HCT116 (cell line): ENCODE results near the gene CFAP221. TPM values are rescaled to one million over a fixed set of nuclear protein-coding genes. Genes with fewer than 3 reads are reported as not detected.

Source experiments
- ATAC-seq: fragments of 200-7000 bp; cut with Tn5 transposase; 2 replicates; pipeline ENCODE4 v1.9.1; 2020; ENCODE audit warnings: mild to moderate bottlenecking, moderate library complexity
- BruUV-seq: library from RNA; stranded (reverse); fragments of 400-500 nt; replicated peaks from 2 replicates; lab custom pipeline; 2021; lab: Mats Ljungman, UMichigan
- CTCF ChIA-PET: fragments of 300-600 bp; sonication (Branson Sonifier 250); formaldehyde crosslinking; loops from one replicate; lab custom pipeline; 2021; ENCODE audit warnings: antibody characterized with exemption; lab: Charles Lee
- POLR2A ChIA-PET: fragments of 300-600, 350-600 bp; sonication (Branson Sonifier 250); formaldehyde crosslinking; loops from one replicate; lab custom pipeline; 2021; ENCODE audit warnings: antibody characterized with exemption; lab: Charles Lee
- RAD21 ChIA-PET, 2 experiments: fragments of 300-600 bp; sonication (Branson Sonifier 250); formaldehyde crosslinking; loops; one replicate each; lab custom pipeline; 2023; ENCODE audit warnings: low total read pairs in 2 of 2; ENCODE audit not compliant: uncharacterized antibody in 2 of 2, unreplicated experiment in 2 of 2, low non-redundant PET in 1 of 2; lab: Charles Lee
- DNase-seq: peaks from one replicate; pipeline ENCODE4 v3.0.0-alpha.2; 2010; ENCODE audit warnings: low read depth, low spot score
- H2AFZ ChIP-seq: fragments of 200-600 bp; shearing (Covaris generic), sonication (generic); 2 replicates; pipeline ENCODE4 v1.6.1; 2017; ENCODE audit warnings: low read depth, mixed run types, mixed read lengths, antibody characterized with exemption, low read length; ENCODE audit not compliant: poor library complexity, severe bottlenecking
- H3K27ac ChIP-seq: 2 replicates; pipeline ENCODE4 v1.5.1; 2012; ENCODE audit warnings: low read depth, low read length
- H3K27me3 ChIP-seq: fragments of 200-600 bp; sonication (generic); 2 replicates; pipeline ENCODE4 v1.6.1; 2016; ENCODE audit warnings: mixed run types, low read length, mixed read lengths; ENCODE audit not compliant: insufficient read depth
- H3K36me3 ChIP-seq, 2 experiments: fragments of 200-500 bp in 1 of 2; fragments of 200-600 bp in 1 of 2; sonication (Bioruptor generic) in 1 of 2; sonication (generic) in 1 of 2; 2 replicates each; pipeline versions ENCODE4 v1.5.1 to v1.6.1; 2014 to 2016; ENCODE audit warnings: low read length in 2 of 2, inconsistent platforms in 1 of 2, mixed read lengths in 1 of 2, mixed run types in 1 of 2; ENCODE audit not compliant: insufficient read depth in 2 of 2, control insufficient read depth in 1 of 2
- H3K4me1 ChIP-seq, 2 experiments: fragments of 200-600 bp in 1 of 2; sonication (generic) in 1 of 2; 2 replicates each; pipeline versions ENCODE4 v1.5.1 to v1.6.1; 2012 to 2017; ENCODE audit warnings: low read length in 2 of 2, inconsistent platforms in 1 of 2, mild to moderate bottlenecking in 1 of 2, mixed read lengths in 1 of 2, mixed run types in 1 of 2, moderate library complexity in 1 of 2; ENCODE audit not compliant: insufficient read depth in 2 of 2, control insufficient read depth in 1 of 2
- H3K4me2 ChIP-seq: fragments of 200-600 bp; sonication (generic); 2 replicates; pipeline ENCODE4 v1.6.1; 2017; ENCODE audit warnings: mixed run types, low read length, mixed read lengths
- H3K4me3 ChIP-seq, 2 experiments: fragments of 200-600 bp in 1 of 2; sonication (generic) in 1 of 2; replicated peaks in 1 of 2; 2 replicates each; pipeline ENCODE4 v1.5.1; 2011 to 2016; ENCODE audit warnings: low read length in 2 of 2, control low read depth in 1 of 2, low read depth in 1 of 2, mild to moderate bottlenecking in 1 of 2, mixed read lengths in 1 of 2, mixed run types in 1 of 2
- H3K79me2 ChIP-seq: fragments of 200-600 bp; sonication (generic); 2 replicates; pipeline ENCODE4 v1.6.1; 2017; ENCODE audit warnings: mild to moderate bottlenecking, mixed run types, low read length, moderate library complexity, mixed read lengths; ENCODE audit not compliant: insufficient read depth
- H3K9ac ChIP-seq: fragments of 200-600 bp; sonication (generic); 2 replicates; pipeline ENCODE4 v1.6.1; 2016; ENCODE audit warnings: low read length, mixed read lengths
- H3K9me2 ChIP-seq: fragments of 200-600 bp; sonication (generic), shearing (Covaris generic); 2 replicates; pipeline ENCODE4 v1.6.1; 2017; ENCODE audit warnings: mixed run types, mild to moderate bottlenecking, moderate library complexity; ENCODE audit not compliant: insufficient read depth
- H3K9me3 ChIP-seq, 2 experiments: fragments of 200-500 bp in 1 of 2; fragments of 200-600 bp in 1 of 2; sonication (Bioruptor generic) in 1 of 2; sonication (generic) in 1 of 2; 2 replicates each; pipeline ENCODE4 v1.6.1; 2014 to 2017; ENCODE audit warnings: low read length in 2 of 2, mixed read lengths in 2 of 2, inconsistent platforms in 1 of 2, low read depth in 1 of 2, mild to moderate bottlenecking in 1 of 2, mixed run types in 1 of 2, moderate library complexity in 1 of 2; ENCODE audit not compliant: control insufficient read depth in 1 of 2, insufficient read depth in 1 of 2
- H4K20me1 ChIP-seq: fragments of 200-600 bp; sonication (generic), shearing (Covaris generic); 2 replicates; pipeline ENCODE4 v1.6.1; 2017; ENCODE audit warnings: mixed run types, mild to moderate bottlenecking, moderate library complexity; ENCODE audit not compliant: insufficient read depth
- CBX3 ChIP-seq: IDR thresholded peaks from 2 replicates; pipeline ENCODE4 v1.6.1; 2012; ENCODE audit warnings: low read depth
- CEBPB ChIP-seq: IDR thresholded peaks from 2 replicates; pipeline ENCODE4 v1.6.1; 2012; ENCODE audit warnings: low read depth
- EGR1 ChIP-seq: IDR thresholded peaks from 2 replicates; pipeline ENCODE4 v1.6.1; 2012; ENCODE audit warnings: low read depth
- ELF1 ChIP-seq: IDR thresholded peaks from 2 replicates; pipeline ENCODE4 v1.6.1; 2012; ENCODE audit warnings: low read depth, borderline replicate concordance
- EZH2 ChIP-seq: fragments of 200-600 bp; sonication (generic); IDR thresholded peaks from 2 replicates; pipeline ENCODE4 v1.6.1; 2017; ENCODE audit warnings: antibody characterized with exemption, mixed run types
- EZH2phosphoT487 ChIP-seq: fragments of 200-600 bp; IDR thresholded peaks from 2 replicates; pipeline ENCODE4 v1.6.1; 2018; ENCODE audit warnings: antibody characterized with exemption, borderline replicate concordance
- FOSL1 ChIP-seq: IDR thresholded peaks from 2 replicates; pipeline ENCODE4 v1.6.1; 2012; ENCODE audit warnings: low read depth
- RAD21 ChIP-seq: IDR thresholded peaks from 2 replicates; pipeline ENCODE4 v1.6.1; 2012; ENCODE audit warnings: low read depth, mild to moderate bottlenecking
- SIN3A ChIP-seq: IDR thresholded peaks from 2 replicates; pipeline ENCODE4 v1.6.1; 2012; ENCODE audit warnings: low read depth
- SRF ChIP-seq: IDR thresholded peaks from 2 replicates; pipeline ENCODE4 v1.6.1; 2012; ENCODE audit warnings: low read depth
- YY1 ChIP-seq: IDR thresholded peaks from 2 replicates; pipeline ENCODE4 v1.6.1; 2011; ENCODE audit warnings: low read length, low read depth, moderate library complexity, mild to moderate bottlenecking; ENCODE audit not compliant: insufficient replicate concordance; ENCODE audit errors: extremely low read depth
- ZFX ChIP-seq: fragments of 450-650 bp; IDR thresholded peaks from 2 replicates; pipeline ENCODE4 v1.6.1; 2017
- ZNF274 ChIP-seq: fragments of 200-500 bp; sonication (Bioruptor generic); IDR thresholded peaks from 2 replicates; pipeline ENCODE4 v1.6.1; 2014; ENCODE audit warnings: mild to moderate bottlenecking, low read depth, low read length, inconsistent platforms
- intact Hi-C: fragments of 100-400 bp; cut with micrococcal nuclease; formaldehyde crosslinking; loops from 2 replicates; pipeline ENCODE4 v1.10.0; 2022
- total RNA-seq: library from RNA; stranded (reverse); gene quantifications from one replicate; pipeline ENCODE4 v1.2.1, GENCODE V29; 2021; ENCODE audit not compliant: unreplicated experiment
- TF ChIP-seq, protein P1 (sequence below): IDR thresholded peaks from 2 replicates; pipeline ENCODE4 v1.6.1; 2011; ENCODE audit warnings: mild to moderate bottlenecking, low read length, moderate library complexity; ENCODE audit not compliant: insufficient replicate concordance; ENCODE audit errors: extremely low read depth
- TF ChIP-seq, protein P2 (sequence below): IDR thresholded peaks from 2 replicates; pipeline ENCODE4 v1.6.1; 2012
- TF ChIP-seq, protein P3 (sequence below), 3 experiments: fragments of 200-600 bp in 1 of 3; sonication (generic) in 1 of 3; IDR thresholded peaks in 2 of 3; conservative IDR thresholded peaks in 1 of 3; 2 replicates each; pipeline ENCODE4 v1.5.1; 2012 to 2017; ENCODE audit warnings: low read depth in 2 of 3, low read length in 2 of 3, antibody characterized with exemption in 1 of 3, borderline replicate concordance in 1 of 3, control low read depth in 1 of 3, mild to moderate bottlenecking in 1 of 3, mixed read lengths in 1 of 3, mixed run types in 1 of 3, moderate library complexity in 1 of 3; ENCODE audit not compliant: insufficient read depth in 1 of 3

The CFAP221 gene
- total RNA-seq, 1 experiment from 2014 or later, result 0.96 TPM

DNA sequence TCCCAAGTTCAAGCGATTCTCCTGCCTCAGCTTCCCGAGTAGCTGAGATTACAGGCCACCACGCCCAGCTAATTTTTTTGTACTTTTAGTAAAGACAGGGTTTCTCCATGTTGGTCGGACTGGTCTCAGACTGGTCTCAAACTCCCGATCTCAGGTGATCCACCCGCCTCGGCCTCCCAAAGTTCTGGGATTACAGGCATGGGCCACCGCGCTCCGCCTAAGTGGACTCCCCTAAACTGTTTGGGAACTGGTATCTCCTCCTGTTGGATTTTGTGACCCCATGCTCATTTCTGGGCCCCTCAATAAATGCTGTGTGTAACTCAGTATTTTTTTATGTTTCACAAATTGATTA lies 25.2 kb upstream of the CFAP221 start (continued):
- TF ChIP-seq, protein P1, sequence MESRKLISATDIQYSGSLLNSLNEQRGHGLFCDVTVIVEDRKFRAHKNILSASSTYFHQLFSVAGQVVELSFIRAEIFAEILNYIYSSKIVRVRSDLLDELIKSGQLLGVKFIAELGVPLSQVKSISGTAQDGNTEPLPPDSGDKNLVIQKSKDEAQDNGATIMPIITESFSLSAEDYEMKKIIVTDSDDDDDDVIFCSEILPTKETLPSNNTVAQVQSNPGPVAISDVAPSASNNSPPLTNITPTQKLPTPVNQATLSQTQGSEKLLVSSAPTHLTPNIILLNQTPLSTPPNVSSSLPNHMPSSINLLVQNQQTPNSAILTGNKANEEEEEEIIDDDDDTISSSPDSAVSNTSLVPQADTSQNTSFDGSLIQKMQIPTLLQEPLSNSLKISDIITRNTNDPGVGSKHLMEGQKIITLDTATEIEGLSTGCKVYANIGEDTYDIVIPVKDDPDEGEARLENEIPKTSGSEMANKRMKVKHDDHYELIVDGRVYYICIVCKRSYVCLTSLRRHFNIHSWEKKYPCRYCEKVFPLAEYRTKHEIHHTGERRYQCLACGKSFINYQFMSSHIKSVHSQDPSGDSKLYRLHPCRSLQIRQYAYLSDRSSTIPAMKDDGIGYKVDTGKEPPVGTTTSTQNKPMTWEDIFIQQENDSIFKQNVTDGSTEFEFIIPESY, result no peak
- TF ChIP-seq FOSL1, result no peak
- no peak for TF ChIP-seq SIN3A
- TF ChIP-seq EZH2phosphoT487, result no peak

DNA sequence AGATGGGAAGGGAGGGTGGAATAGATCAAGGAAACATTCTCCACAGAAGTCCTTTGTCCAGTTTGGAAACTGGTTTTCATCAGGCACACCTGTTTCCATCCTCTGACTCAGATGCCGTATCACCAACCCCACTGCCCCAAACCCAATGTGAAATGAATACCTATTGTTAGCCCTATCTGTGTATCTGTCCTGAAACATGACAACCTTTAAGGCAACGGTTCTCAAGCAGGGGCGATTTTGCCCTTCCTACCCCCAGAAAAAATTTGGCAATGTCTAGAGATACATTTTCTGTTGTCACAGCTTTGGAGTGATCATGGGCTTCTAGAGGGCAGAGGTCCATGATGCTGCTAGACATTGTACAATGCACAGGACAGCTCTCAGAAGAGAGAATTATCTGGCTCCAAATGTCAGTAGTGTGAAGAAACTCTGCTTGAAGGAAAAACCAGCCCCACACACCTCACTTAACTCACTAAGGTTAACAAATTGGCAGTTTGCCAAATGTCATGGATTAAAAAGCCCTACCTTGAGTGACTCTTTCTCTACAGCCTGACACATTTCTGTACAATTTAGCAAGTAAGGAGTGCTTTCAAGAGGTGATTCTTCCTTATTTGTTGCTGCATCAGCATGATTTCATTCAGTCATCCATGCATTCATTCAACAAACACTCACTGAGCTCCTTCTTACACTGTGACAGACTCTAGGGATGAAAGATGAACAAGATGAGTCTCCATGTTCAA lies 23.4 kb upstream of the CFAP221 start:
- BruUV-seq, result no TSS peak
- H3K9me2 ChIP-seq, result no peaks in the 10 kb centered on the region
- no peaks in the 10 kb centered on the region for H4K20me1 ChIP-seq
- no peaks in the 10 kb centered on the region for H3K9me3 ChIP-seq
- no peak overlapping the region for H3K27ac ChIP-seq
- ChIA-PET POLR2A (no interaction called here), RAD21 (interaction anchor here in 1 of 2 experiments (0.5 kb wide), 1 partner anchor 46 kb away, joined by 3 read pairs; no protein-coding TSS in a partner anchor), CTCF (no interaction called here)
- TF ChIP-seq YY1 (no peak), ZFX (no peak), EZH2 (no peak), RAD21 (no peak), FOSL1 (no peak), CBX3 (no peak), ZNF274 (no peak), ELF1 (no peak), CEBPB (no peak), SRF (no peak), EGR1 (no peak)
- TF ChIP-seq, protein P1, result no peak
- TF ChIP-seq, protein P2, sequence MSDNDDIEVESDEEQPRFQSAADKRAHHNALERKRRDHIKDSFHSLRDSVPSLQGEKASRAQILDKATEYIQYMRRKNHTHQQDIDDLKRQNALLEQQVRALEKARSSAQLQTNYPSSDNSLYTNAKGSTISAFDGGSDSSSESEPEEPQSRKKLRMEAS, result no peak
- TF ChIP-seq, protein P3, sequence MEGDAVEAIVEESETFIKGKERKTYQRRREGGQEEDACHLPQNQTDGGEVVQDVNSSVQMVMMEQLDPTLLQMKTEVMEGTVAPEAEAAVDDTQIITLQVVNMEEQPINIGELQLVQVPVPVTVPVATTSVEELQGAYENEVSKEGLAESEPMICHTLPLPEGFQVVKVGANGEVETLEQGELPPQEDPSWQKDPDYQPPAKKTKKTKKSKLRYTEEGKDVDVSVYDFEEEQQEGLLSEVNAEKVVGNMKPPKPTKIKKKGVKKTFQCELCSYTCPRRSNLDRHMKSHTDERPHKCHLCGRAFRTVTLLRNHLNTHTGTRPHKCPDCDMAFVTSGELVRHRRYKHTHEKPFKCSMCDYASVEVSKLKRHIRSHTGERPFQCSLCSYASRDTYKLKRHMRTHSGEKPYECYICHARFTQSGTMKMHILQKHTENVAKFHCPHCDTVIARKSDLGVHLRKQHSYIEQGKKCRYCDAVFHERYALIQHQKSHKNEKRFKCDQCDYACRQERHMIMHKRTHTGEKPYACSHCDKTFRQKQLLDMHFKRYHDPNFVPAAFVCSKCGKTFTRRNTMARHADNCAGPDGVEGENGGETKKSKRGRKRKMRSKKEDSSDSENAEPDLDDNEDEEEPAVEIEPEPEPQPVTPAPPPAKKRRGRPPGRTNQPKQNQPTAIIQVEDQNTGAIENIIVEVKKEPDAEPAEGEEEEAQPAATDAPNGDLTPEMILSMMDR (IDR thresholded peaks at IDR 0.05 in 2 of 3, conservative IDR thresholded peaks at IDR 0.05 in 1 of 3; ENCODE audit: borderline replicate concordance in 1 of 3, insufficient read depth in 1 of 3, low read depth in 2 of 3, low read length in 2 of 3), result no peak
- H2AFZ ChIP-seq, result no peak overlapping the region
- no peaks in the 10 kb centered on the region for H3K27me3 ChIP-seq
- intact Hi-C loops, result no loop called here
- H3K4me2 ChIP-seq, result no peak overlapping the region
- no peaks in the 10 kb centered on the region for H3K36me3 ChIP-seq
- ATAC-seq (no peak), DNase-seq (no peak)
- no peaks in the 10 kb centered on the region for H3K4me1 ChIP-seq
- no peak overlapping the region for H3K4me3 ChIP-seq
- no peak overlapping the region for H3K9ac ChIP-seq
- H3K79me2 ChIP-seq, result no peaks in the 10 kb centered on the region
